GM21381 (cell line): ENCODE data around the gene PHTF1.
"Not testable (repeated sequence)": the region's sequence is repeated elsewhere in the genome, so short reads cannot be mapped to it uniquely, and the experiment has no call there.

ENCODE experiments used
- ATAC-seq: cut with Tn5 transposase; IDR thresholded peaks from one replicate; pipeline ENCODE4 v1.9.1; 2021; ENCODE audit warnings: mild to moderate bottlenecking, moderate library complexity; ENCODE audit not compliant: unreplicated experiment

PHTF1 gene

DNA sequence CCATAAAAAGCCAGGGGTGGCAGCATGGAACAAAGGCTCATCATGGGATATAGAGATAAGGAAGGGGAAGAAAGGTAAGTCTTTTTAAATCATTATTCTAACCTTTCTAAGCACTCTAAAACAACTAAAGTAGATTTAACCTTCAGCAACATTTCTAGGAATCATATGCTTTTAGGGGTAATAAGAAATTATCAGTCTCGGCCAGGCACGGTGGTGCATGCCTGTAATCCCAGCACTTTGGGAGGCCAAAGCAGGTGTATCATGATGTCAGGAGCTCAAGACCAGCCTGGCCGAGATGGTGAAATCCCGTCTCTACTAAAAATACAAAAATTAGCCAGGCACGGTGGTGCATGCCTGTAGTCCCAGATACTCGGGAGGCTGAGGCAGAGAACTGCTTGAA, 20.3 kb upstream of the PHTF1 start:
- ATAC-seq: no peak

- no peak for ATAC-seq
Observed at GRCh38 chr1:113777561-113777960, 18.3 kb upstream of the PHTF1 start.

GRCh38 chr1:113770031-113770430, 10.7 kb upstream of the PHTF1 start:
- no peak for ATAC-seq

GRCh38 chr1:113769601-113769970, 10.3 kb upstream of the PHTF1 start:
- no peak for ATAC-seq

- no peak for ATAC-seq
Observed at GRCh38 chr1:113768916-113769600, 9.8 kb upstream of the PHTF1 start.

- no peak for ATAC-seq
Observed at GRCh38 chr1:113765306-113766230, 6.3 kb upstream of the PHTF1 start.

- no peak for ATAC-seq
Observed at GRCh38 chr1:113763661-113764060, 4.4 kb upstream of the PHTF1 start.

- ATAC-seq: no peak
Observed at GRCh38 chr1:113761937-113762336, 2.7 kb upstream of the PHTF1 start.

DNA sequence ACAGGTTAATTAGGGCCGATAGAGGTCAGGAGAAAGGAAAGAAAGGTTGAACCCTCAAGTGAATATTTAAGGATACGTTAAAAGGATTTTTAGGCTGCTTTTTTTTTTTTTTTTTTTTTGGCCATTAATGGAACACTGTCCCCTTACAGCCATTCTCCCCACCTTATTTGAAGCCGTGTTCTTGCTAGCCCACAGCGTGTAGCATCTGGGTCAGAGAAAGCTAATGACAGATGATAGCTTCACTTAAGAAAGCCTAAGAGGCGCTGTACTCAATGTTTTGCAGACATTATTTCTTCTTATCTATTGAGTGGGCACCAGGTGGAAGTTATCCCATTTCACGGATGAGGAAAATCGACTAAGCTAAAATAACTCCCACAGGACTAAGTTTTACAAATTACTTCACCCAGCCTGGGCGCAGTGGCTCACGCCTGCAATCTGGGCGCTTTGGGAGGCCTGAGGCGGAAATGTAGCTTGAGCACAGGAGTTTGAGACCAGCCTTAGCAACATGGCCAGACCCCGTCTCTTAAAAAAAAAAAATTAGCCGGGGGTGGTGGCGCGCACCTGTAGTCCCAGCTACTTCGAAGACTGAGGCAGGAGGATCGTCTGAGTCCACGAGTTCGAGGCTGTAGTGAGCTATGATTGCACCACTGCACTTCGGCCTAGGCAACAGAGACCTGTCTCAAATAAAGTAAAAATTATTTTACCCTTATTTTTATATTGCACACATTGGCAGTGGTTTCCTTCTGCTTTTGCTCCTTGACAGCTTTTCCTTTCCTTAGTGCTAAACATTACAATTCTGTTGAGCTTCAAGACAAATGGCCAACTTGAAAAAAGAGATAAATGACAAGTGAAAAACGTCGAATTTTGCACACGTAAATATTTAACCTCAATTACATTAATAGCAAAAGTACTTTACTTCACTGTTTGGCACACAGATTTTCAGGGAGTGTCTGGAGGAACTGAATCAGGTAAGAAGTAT, 1.1 kb upstream of the PHTF1 start:
- ATAC-seq: no peak

DNA sequence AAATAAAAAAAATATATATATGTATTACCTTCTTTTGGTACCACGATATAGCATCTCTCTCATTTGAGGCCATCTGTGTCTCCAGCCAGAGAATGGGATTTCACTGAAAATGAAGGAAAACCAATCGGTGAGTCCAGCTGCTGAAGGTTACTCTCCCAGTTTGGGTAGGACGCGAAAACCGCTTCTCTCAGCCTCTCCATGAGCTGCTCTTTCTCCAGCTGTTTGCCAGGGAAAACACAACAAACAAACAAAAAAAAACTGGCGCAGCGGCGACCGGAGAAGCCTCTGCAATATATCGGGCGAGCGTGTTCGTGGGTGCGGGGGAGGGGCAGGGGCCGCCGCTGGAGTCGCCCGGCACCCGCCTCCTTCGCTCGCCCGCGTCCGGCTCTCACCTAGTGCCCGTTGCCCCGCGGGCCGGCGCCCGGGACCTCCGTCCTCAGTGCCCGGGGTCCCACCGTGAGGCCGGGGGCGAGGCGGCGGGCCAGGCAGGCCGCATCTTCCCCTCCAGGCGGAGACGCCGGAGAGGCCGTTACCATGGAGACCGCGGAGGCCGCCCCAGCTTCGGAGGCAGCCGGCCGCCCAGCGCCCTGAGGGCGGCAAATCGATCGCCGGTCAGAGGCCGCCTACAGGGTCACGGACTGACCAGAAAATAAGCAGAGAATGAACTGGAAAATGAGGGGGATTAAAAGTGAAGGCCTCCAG, 504 bp downstream of the PHTF1 start:
- ATAC-seq: peak; percentile 54

DNA sequence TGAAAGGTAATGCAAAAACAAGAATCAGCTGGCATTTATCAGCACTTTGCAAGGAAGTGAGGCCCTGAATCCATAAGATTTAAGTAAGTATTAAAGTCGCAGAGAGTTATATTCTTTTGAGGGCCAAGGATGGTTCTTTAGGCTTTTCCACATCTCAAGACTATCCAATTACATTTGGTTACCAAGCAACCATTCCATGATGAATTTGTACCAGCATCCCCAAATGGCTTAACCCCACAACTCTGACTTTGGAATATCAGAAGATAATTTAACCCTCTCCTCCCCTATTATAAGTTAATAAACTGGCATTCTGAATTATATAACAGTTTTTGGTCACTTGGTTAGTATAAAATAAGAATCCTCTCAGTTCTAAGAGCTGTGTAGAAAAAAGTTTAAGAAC, 2.8 kb downstream of the PHTF1 start:
- no peak for ATAC-seq

DNA sequence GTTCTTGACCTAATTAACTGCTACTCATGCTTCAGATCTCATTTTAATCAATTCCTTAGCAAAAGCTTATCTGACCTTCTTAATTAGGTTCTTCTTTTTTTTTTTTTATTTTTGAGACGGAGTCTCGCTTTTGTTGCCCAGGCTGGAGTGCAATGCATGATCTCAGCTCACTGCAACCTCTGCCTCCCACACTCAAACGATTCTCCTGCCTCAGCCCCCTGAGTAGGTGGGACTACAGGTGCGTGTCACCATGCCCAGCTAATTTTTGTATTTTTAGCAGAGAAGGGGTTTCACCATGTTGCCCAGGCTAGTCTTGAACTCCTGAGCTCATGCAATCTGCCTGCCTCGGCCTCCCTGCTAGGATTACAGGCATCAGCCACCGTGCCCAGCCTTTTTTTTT, 6.0 kb downstream of the PHTF1 start:
- ATAC-seq: not testable (repeated sequence)

DNA sequence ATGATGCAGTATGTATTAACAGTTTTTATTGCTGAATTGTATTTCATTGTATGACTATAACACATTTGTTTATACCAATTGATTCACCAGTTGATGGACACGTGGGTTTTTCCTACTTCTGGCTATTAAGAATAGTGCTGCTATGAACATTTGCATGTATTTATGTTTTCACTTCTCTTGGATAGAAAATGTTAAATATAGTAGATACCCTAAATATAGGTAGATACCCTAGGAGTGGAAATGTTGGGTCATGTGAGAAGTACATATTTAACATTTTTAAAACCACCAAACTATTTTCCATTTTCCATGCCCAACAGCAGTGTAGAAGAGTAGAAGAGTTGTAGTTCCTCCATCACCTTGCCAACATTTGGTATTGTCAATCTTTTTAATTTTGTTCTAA, 7.8 kb downstream of the PHTF1 start:
- no peak for ATAC-seq

DNA sequence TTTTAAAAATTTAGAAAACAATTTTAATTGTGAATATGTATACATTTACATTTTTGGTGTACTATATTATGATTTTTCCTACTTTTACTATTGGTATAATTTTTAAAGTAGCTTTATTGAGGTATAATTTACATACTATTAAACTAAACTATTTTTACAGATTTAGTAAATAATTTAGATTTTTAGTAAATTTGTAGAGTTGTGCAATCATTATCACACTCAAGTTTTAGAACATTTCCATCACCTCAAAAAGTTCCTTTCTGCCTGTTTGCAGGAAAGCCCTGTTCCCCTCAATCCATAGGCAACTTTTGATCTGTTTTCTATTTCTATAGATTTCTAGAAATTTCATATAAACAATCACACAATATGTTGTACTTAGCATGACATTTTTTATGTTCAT, 8.2 kb downstream of the PHTF1 start:
- ATAC-seq: no peak

- no peak for ATAC-seq
Observed at GRCh38 chr1:113749402-113749801, 9.9 kb downstream of the PHTF1 start.

- ATAC-seq: no peak
Observed at GRCh38 chr1:113747376-113747775, 11.9 kb downstream of the PHTF1 start.

DNA sequence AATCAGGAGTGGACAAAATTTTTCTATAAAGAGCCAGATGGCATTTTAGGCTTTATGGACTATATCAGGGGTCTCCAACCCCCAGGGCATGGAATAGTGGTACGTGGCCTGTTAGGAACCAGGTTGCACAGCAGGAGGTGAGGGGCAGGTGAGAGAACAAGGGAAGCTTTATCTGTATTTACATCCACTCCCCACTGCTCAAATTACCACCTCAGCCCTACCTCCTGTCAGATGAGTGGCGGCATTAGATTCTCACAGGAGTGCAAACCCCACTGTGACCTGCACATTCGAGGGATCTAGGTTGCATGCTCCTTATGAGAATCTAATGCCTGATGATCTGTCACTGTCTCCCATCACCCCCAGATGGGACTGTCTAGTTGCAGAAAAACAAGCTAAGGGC, 13.9 kb downstream of the PHTF1 start:
- no peak for ATAC-seq

DNA sequence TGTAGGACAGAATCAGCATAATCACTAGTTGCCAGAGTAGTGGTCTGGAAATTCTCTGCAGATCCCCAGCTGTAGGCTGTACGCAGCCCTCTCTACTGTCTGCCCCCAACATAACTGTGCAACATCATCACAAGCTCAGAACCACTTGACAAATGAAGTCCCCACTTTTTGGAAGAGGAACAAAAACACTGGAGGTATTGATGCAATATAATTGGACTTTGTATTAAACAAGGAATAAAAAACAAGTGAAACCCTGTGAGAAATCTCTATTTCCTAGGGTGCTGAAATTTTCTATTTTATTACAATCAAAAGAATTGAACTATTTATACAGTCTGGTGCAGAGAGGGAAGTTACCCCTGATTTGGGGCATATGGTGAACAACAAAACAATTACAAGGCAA, 15.2 kb downstream of the PHTF1 start:
- no peak for ATAC-seq

- no peak for ATAC-seq
Observed at GRCh38 chr1:113742515-113742914, 16.8 kb downstream of the PHTF1 start.

DNA sequence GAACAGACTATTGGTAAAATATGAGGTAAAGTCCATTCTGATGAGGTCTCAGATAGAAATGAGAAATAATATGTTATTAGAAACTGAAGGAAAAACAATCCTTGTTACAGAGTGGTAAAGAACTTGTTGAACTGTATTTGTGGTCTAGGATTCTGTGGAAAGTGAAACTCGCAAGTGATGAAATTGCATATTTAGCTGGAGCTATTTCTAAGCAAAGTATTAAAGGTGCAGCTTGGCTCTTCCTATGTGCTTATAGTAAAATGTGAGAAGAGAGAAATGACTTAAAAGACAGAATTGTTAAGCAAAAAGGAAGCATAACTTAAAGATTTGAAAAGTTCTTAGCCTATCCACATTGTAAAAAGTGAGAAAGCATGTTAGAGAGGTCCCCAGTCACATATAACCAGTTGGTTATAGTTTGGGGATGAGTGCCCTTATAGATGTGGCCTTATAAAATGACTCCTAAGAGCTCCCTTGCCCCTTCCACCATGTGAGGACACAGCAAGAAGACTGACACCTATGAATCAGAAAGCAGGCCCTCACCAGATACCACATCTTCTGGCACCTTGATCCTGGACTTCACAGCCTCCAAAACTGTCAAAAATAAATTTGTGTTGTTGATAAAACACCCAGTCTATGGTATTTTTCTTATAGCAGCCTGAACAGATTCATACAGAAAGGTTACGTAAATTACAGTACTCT, 24.8 kb downstream of the PHTF1 start:
- ATAC-seq: no peak
